ENCODE results near the gene CMSS1.

CMSS1 gene

GRCh38 chr3:99899603-99900002 lies 81.9 kb downstream of the CMSS1 start (continued):
- TF ChIP-seq ARNTL (CRISPR knock-in tag; IDR thresholded peaks at IDR 0.05; ENCODE audit: borderline replicate concordance, low read depth) (no peak), ZNF565 (CRISPR knock-in tag; conservative IDR thresholded peaks at IDR 0.05; ENCODE audit: low read depth) (no peak), ZFP3 (CRISPR knock-in tag; IDR thresholded peaks at IDR 0.05) (no peak), RARB (CRISPR knock-in tag; IDR thresholded peaks at IDR 0.05) (no peak)

GRCh38 chr3:99900248-99900647 lies 82.6 kb downstream of the CMSS1 start:
- ATAC-seq = no peak
- TF ChIP-seq CSRNP3 (CRISPR knock-in tag; IDR thresholded peaks at IDR 0.05) (no peak), RARB (CRISPR knock-in tag; IDR thresholded peaks at IDR 0.05) (no peak), ZFP3 (CRISPR knock-in tag; IDR thresholded peaks at IDR 0.05) (no peak), ZNF70 (CRISPR knock-in tag; IDR thresholded peaks at IDR 0.05) (no peak), TOX (CRISPR knock-in tag; IDR thresholded peaks at IDR 0.05; ENCODE audit: borderline replicate concordance) (no peak), ISL1 (CRISPR knock-in tag; IDR thresholded peaks at IDR 0.05) (no peak), CREB5 (CRISPR knock-in tag; IDR thresholded peaks at IDR 0.05; ENCODE audit: low read depth) (no peak), PPARA (CRISPR knock-in tag; IDR thresholded peaks at IDR 0.05; ENCODE audit: borderline replicate concordance) (no peak), CSDC2 (CRISPR knock-in tag; IDR thresholded peaks at IDR 0.05) (no peak), ZNF8 (CRISPR knock-in tag; IDR thresholded peaks at IDR 0.05) (no peak), GLIS3 (CRISPR knock-in tag; IDR thresholded peaks at IDR 0.05) (no peak), POU6F1 (CRISPR knock-in tag; IDR thresholded peaks at IDR 0.05; ENCODE audit: borderline replicate concordance, low read depth) (no peak), ZFP30 (CRISPR knock-in tag; IDR thresholded peaks at IDR 0.05) (no peak), OSR1 (CRISPR knock-in tag; IDR thresholded peaks at IDR 0.05) (no peak), PATZ1 (CRISPR knock-in tag; IDR thresholded peaks at IDR 0.05; ENCODE audit: borderline replicate concordance) (no peak), ESRRG (CRISPR knock-in tag; IDR thresholded peaks at IDR 0.05) (no peak), ZC3H10 (CRISPR knock-in tag; IDR thresholded peaks at IDR 0.05) (no peak), TSHZ2 (CRISPR knock-in tag; IDR thresholded peaks at IDR 0.05) (no peak)

- peak; percentile 75 for ATAC-seq
- no peak for TF ChIP-seq PPARA (CRISPR knock-in tag; IDR thresholded peaks at IDR 0.05; ENCODE audit: borderline replicate concordance)
- no peak for TF ChIP-seq SNAI2 (CRISPR knock-in tag; IDR thresholded peaks at IDR 0.05)
- TF ChIP-seq TSHZ2 (CRISPR knock-in tag; IDR thresholded peaks at IDR 0.05) = no peak
- TF ChIP-seq TCF4 (CRISPR knock-in tag; IDR thresholded peaks at IDR 0.05; ENCODE audit: borderline replicate concordance) = no peak
- TF ChIP-seq ZC3H10 (CRISPR knock-in tag; IDR thresholded peaks at IDR 0.05) = peak; percentile 67; the same call in 1 of the 2 replicates
- no peak for TF ChIP-seq ZNF70 (CRISPR knock-in tag; IDR thresholded peaks at IDR 0.05)
- TF ChIP-seq BACH2 (CRISPR knock-in tag; IDR thresholded peaks at IDR 0.05; ENCODE audit: borderline replicate concordance) = no peak
- no peak for TF ChIP-seq ZFP30 (CRISPR knock-in tag; IDR thresholded peaks at IDR 0.05)
- peak; percentile 91 for TF ChIP-seq TOX (CRISPR knock-in tag; IDR thresholded peaks at IDR 0.05; ENCODE audit: borderline replicate concordance)
- no peak for TF ChIP-seq ESRRG (CRISPR knock-in tag; IDR thresholded peaks at IDR 0.05)
- peak; percentile 96 for TF ChIP-seq CREB5 (CRISPR knock-in tag; IDR thresholded peaks at IDR 0.05; ENCODE audit: low read depth)
- peak; percentile 97 for TF ChIP-seq ISL1 (CRISPR knock-in tag; IDR thresholded peaks at IDR 0.05)
- TF ChIP-seq ZNF8 (CRISPR knock-in tag; IDR thresholded peaks at IDR 0.05) = no peak
- TF ChIP-seq ZNF565 (CRISPR knock-in tag; conservative IDR thresholded peaks at IDR 0.05; ENCODE audit: low read depth) = 0 out of 2 replicates have a peak, but pooled peaks have one; percentile 11
- no peak for TF ChIP-seq OSR1 (CRISPR knock-in tag; IDR thresholded peaks at IDR 0.05)
These were observed 83.7 kb downstream of the CMSS1 start for GRCh38 chr3:99901200-99901926.

All from SK-N-SH treated with all-trans-retinoic acid at 6 μM for 48 hours (cell line).